ENCODE data around the gene INTS6L. TPM values are rescaled to one million over a fixed set of nuclear protein-coding genes. Genes with fewer than 3 reads are reported as not detected.

Gene INTS6L
- total RNA-seq, 6 experiments from 2014 or later: 0.37 to 2.0 (median 1.1) TPM

DNA sequence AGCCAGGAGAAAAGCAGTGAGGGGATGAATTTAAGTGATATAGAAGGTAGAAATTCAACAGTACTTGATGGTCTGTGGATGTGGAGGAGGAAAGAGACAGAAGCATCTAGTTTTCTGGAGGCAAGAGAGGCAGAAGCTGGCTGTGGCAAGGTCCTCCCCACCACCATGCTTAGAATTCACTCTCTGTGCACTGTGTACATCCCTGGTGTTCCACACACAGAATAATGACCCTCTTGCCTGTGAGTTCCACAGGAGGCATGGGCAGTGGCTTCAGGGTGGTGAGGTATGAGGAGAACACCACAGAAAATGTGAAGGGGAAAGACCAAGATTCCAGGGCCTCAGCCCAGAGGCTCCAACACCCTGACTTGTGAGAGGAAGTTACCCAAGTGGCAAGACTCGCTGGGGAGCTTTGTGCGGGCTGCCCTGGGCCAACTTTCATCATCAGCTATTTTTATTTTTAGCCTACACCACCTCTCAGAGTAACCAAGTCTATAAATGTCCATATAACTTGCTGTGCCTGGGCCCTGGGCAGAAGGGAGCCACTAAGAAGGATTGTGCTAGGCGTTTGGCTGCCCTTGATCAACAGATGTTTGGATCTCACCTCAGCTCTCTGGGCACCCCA, 7.8 kb upstream of the INTS6L start:
- H3K36me3 ChIP-seq: no peaks in the 10 kb centered on the region
- H3K4me1 ChIP-seq: no peaks in the 10 kb centered on the region
- no peak for ATAC-seq
- no peaks in the 10 kb centered on the region for H3K27me3 ChIP-seq
- TF ChIP-seq, protein P1, sequence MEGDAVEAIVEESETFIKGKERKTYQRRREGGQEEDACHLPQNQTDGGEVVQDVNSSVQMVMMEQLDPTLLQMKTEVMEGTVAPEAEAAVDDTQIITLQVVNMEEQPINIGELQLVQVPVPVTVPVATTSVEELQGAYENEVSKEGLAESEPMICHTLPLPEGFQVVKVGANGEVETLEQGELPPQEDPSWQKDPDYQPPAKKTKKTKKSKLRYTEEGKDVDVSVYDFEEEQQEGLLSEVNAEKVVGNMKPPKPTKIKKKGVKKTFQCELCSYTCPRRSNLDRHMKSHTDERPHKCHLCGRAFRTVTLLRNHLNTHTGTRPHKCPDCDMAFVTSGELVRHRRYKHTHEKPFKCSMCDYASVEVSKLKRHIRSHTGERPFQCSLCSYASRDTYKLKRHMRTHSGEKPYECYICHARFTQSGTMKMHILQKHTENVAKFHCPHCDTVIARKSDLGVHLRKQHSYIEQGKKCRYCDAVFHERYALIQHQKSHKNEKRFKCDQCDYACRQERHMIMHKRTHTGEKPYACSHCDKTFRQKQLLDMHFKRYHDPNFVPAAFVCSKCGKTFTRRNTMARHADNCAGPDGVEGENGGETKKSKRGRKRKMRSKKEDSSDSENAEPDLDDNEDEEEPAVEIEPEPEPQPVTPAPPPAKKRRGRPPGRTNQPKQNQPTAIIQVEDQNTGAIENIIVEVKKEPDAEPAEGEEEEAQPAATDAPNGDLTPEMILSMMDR (IDR thresholded peaks at IDR 0.05): no peak
- TF ChIP-seq POLR2A (IDR thresholded peaks at IDR 0.05): no peak
- DNase-seq: no peak
- WGBS (ENCODE audit: insufficient coverage, low coverage, low lambda C conversion rate, missing lambda C conversion rate): 22% methylated on average over 3 of the region's 3 CpGs
- no peak overlapping the region for H3K27ac ChIP-seq
- no peak overlapping the region for H3K4me3 ChIP-seq
- H3K9me3 ChIP-seq: no peaks in the 10 kb centered on the region
- intact Hi-C loops (cut with DNase I): no loop called here

- TF ChIP-seq, protein P1 (IDR thresholded peaks at IDR 0.05): no peak
- no peak for TF ChIP-seq POLR2A (IDR thresholded peaks at IDR 0.05)
- no peaks in the 10 kb centered on the region for H3K36me3 ChIP-seq
- no peak overlapping the region for H3K27ac ChIP-seq
- no peak overlapping the region for H3K4me3 ChIP-seq
- H3K4me1 ChIP-seq: no peaks in the 10 kb centered on the region
- DNase-seq: no peak
- no peaks in the 10 kb centered on the region for H3K27me3 ChIP-seq
- no peak for ATAC-seq
- intact Hi-C loops (cut with DNase I): no loop called here
- 71% methylated on average over 1 of the region's 5 CpGs for WGBS (ENCODE audit: insufficient coverage, low coverage, low lambda C conversion rate, missing lambda C conversion rate)
- no peaks in the 10 kb centered on the region for H3K9me3 ChIP-seq
Observed at GRCh38 chrX:135513130-135513515, 7.3 kb upstream of the INTS6L start.

DNA sequence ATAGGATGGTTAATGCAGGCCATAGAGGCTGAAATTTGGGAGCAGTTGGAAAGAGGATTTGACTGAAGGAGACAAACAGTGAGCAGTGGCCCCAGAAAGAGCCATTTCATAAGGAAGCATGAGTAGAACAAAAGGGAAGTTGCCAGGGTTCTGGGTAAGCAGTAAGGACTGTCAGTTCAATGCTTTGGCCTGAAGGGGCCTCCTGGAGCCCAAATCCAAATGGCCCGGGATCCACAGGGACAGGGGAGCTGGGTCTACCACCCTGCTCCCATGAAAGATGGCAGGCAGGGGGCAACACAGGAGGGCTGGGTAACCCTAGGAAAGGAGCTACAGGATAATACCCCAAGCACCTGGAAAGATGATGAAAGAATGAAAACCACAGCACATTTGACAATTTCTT, 4.1 kb upstream of the INTS6L start:
- TF ChIP-seq, protein P1 (IDR thresholded peaks at IDR 0.05): no peak
- TF ChIP-seq POLR2A (IDR thresholded peaks at IDR 0.05): no peak
- Histone ChIP-seq H3K4me1 (no peaks in the 10 kb centered on the region), H3K27ac (no peak overlapping the region), H3K27me3 (no peaks in the 10 kb centered on the region), H3K36me3 (no peaks in the 10 kb centered on the region), H3K9me3 (no peaks in the 10 kb centered on the region), H3K4me3 (no peak overlapping the region)
- no peak for DNase-seq
- no peak for ATAC-seq
- intact Hi-C loops (cut with DNase I): no loop called here
- 40% methylated on average over 1 of the region's 1 CpG for WGBS (ENCODE audit: insufficient coverage, low coverage, low lambda C conversion rate, missing lambda C conversion rate)

DNA sequence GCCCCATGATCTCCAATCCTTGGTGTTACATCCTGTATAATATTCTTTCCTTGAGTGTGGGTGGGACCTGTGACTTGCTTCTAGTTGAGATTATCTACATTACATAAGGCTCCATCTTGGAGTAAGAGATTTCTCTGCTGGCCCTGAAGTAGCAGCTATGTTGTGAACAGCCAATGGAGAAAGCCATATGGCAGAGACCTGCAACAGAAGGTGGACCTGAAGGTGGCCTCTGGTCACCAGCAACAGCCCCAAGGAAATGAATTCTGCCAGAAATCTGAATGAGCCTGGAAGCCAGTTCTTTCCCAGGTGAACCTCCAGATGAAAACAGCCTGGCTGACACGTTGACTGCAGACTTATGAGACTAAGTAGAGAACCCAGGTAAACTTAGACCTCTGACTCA, 2.3 kb upstream of the INTS6L start:
- Histone ChIP-seq H3K27ac (no peak overlapping the region), H3K27me3 (peaks cover 0 to 10% of the 10 kb centered on the region in 2 donors), H3K36me3 (no peaks in the 10 kb centered on the region), H3K4me1 (no peaks in the 10 kb centered on the region), H3K4me3 (no peak overlapping the region), H3K9me3 (no peaks in the 10 kb centered on the region)
- ATAC-seq (no peak), DNase-seq (no peak)
- no peak for TF ChIP-seq POLR2A (IDR thresholded peaks at IDR 0.05)
- TF ChIP-seq, protein P1 (IDR thresholded peaks at IDR 0.05): no peak
- 33% methylated on average over 1 of the region's 1 CpG for WGBS (ENCODE audit: insufficient coverage, low coverage, low lambda C conversion rate, missing lambda C conversion rate)
- intact Hi-C loops (cut with DNase I): no loop called here
